Neuron (in vitro differentiated cells): ENCODE data around the gene RHO.

ENCODE experiments used
- H2AFZ ChIP-seq: one replicate; pipeline ENCODE4 v1.6.1; 2013; ENCODE audit warnings: low read depth, mild to moderate bottlenecking, inconsistent platforms, low read length, moderate library complexity
- H3K27me3 ChIP-seq: one replicate; pipeline ENCODE4 v1.6.1; 2013; ENCODE audit warnings: low read length; ENCODE audit not compliant: insufficient read depth
- H3K36me3 ChIP-seq: one replicate; pipeline ENCODE4 v1.6.1; 2013; ENCODE audit warnings: low read length; ENCODE audit not compliant: insufficient read depth
- H3K4me1 ChIP-seq: one replicate; pipeline ENCODE4 v1.6.1; 2013; ENCODE audit warnings: low read length; ENCODE audit not compliant: insufficient read depth
- H3K4me3 ChIP-seq: 2 replicates; pipeline ENCODE4 v1.5.1; 2013; ENCODE audit warnings: mild to moderate bottlenecking, low read length, moderate library complexity
- H3K9me3 ChIP-seq: one replicate; pipeline ENCODE4 v1.6.1; 2013; ENCODE audit warnings: low read length

Gene RHO

GRCh38 chr3:129556890-129557547 lies 28.6 kb downstream of the RHO start:
- no peaks in the 10 kb centered on the region for H3K9me3 ChIP-seq
- no peak overlapping the region for H3K4me3 ChIP-seq
- H3K27me3 ChIP-seq: no peaks in the 10 kb centered on the region
- peaks cover 13% of the 10 kb centered on the region for H3K4me1 ChIP-seq
- H2AFZ ChIP-seq: no peak overlapping the region
- H3K36me3 ChIP-seq: no peaks in the 10 kb centered on the region

GRCh38 chr3:129557548-129557894 lies 29.1 kb downstream of the RHO start:
- Histone ChIP-seq H3K36me3 (no peaks in the 10 kb centered on the region), H3K4me3 (no peak overlapping the region), H2AFZ (no peak overlapping the region), H3K9me3 (no peaks in the 10 kb centered on the region), H3K27me3 (no peaks in the 10 kb centered on the region), H3K4me1 (peaks cover 13% of the 10 kb centered on the region)

- H3K4me1 ChIP-seq: peaks cover 13% of the 10 kb centered on the region
- no peaks in the 10 kb centered on the region for H3K36me3 ChIP-seq
- no peak overlapping the region for H2AFZ ChIP-seq
- H3K27me3 ChIP-seq: no peaks in the 10 kb centered on the region
- H3K9me3 ChIP-seq: no peaks in the 10 kb centered on the region
- H3K4me3 ChIP-seq: no peak overlapping the region
Measured at GRCh38 chr3:129558081-129558771, 29.8 kb downstream of the RHO start.

GRCh38 chr3:129558772-129559564 lies 30.5 kb downstream of the RHO start:
- Histone ChIP-seq H3K36me3 (no peaks in the 10 kb centered on the region), H3K4me1 (peaks cover 13% of the 10 kb centered on the region), H2AFZ (no peak overlapping the region), H3K27me3 (no peaks in the 10 kb centered on the region), H3K9me3 (no peaks in the 10 kb centered on the region), H3K4me3 (no peak overlapping the region)

- Histone ChIP-seq H3K4me1 (peaks cover 13% of the 10 kb centered on the region), H3K27me3 (no peaks in the 10 kb centered on the region), H3K9me3 (no peaks in the 10 kb centered on the region), H3K4me3 (no peak overlapping the region), H3K36me3 (no peaks in the 10 kb centered on the region), H2AFZ (no peak overlapping the region)
Measured at GRCh38 chr3:129559565-129560079, 31.2 kb downstream of the RHO start.

- H3K4me1 ChIP-seq: peaks cover 11% of the 10 kb centered on the region
Measured at GRCh38 chr3:129560269-129560787, 31.9 kb downstream of the RHO start.

GRCh38 chr3:129560911-129561594 lies 32.6 kb downstream of the RHO start:
- H2AFZ ChIP-seq: no peak overlapping the region
- no peaks in the 10 kb centered on the region for H3K27me3 ChIP-seq
- H3K4me3 ChIP-seq: no peak overlapping the region
- no peaks in the 10 kb centered on the region for H3K36me3 ChIP-seq
- peaks cover 11% of the 10 kb centered on the region for H3K4me1 ChIP-seq
- H3K9me3 ChIP-seq: no peaks in the 10 kb centered on the region

More at GRCh38 chr3:129560269-129560787, 31.9 kb downstream of the RHO start:
- no peak overlapping the region for H3K4me3 ChIP-seq
- no peaks in the 10 kb centered on the region for H3K36me3 ChIP-seq
- H2AFZ ChIP-seq: no peak overlapping the region
- H3K27me3 ChIP-seq: no peaks in the 10 kb centered on the region
- H3K9me3 ChIP-seq: no peaks in the 10 kb centered on the region

GRCh38 chr3:129561619-129562248 lies 33.3 kb downstream of the RHO start:
- no peak overlapping the region for H2AFZ ChIP-seq
- H3K4me1 ChIP-seq: peaks cover 11% of the 10 kb centered on the region
- H3K36me3 ChIP-seq: no peaks in the 10 kb centered on the region
- H3K4me3 ChIP-seq: no peak overlapping the region
- H3K9me3 ChIP-seq: no peaks in the 10 kb centered on the region
- H3K27me3 ChIP-seq: no peaks in the 10 kb centered on the region

- Histone ChIP-seq H2AFZ (no peak overlapping the region), H3K4me1 (peaks cover 3% of the 10 kb centered on the region), H3K36me3 (no peaks in the 10 kb centered on the region), H3K27me3 (no peaks in the 10 kb centered on the region), H3K4me3 (no peak overlapping the region), H3K9me3 (no peaks in the 10 kb centered on the region)
Measured at GRCh38 chr3:129562803-129563202, 34.4 kb downstream of the RHO start.

GRCh38 chr3:129563332-129563731 lies 34.9 kb downstream of the RHO start:
- Histone ChIP-seq H3K27me3 (no peaks in the 10 kb centered on the region), H3K4me1 (peaks cover 3% of the 10 kb centered on the region), H3K9me3 (no peaks in the 10 kb centered on the region), H3K36me3 (no peaks in the 10 kb centered on the region), H3K4me3 (no peak overlapping the region), H2AFZ (no peak overlapping the region)

- Histone ChIP-seq H3K9me3 (no peaks in the 10 kb centered on the region), H3K4me3 (no peak overlapping the region), H2AFZ (no peak overlapping the region), H3K4me1 (peaks cover 3% of the 10 kb centered on the region), H3K36me3 (no peaks in the 10 kb centered on the region), H3K27me3 (no peaks in the 10 kb centered on the region)
Measured at GRCh38 chr3:129563850-129564535, 35.6 kb downstream of the RHO start.
